RPMI7951 (cell line): ENCODE results near the gene NAT14. TPM values are rescaled to one million over a fixed set of nuclear protein-coding genes. Genes with fewer than 3 reads are reported as not detected.
"Not testable (repeated sequence)": the region's sequence is repeated elsewhere in the genome, so short reads cannot be mapped to it uniquely, and the experiment has no call there.

ENCODE experiments used
- DNase-seq: peaks from one replicate; pipeline ENCODE4 v3.0.0-alpha.2; 2012; ENCODE audit warnings: low read depth
- total RNA-seq: library from RNA; depleted of rRNA; stranded (reverse); fragments of >200 nt; shearing (Covaris generic); gene quantifications from 2 replicates; pipeline ENCODE4 v1.2.3, GENCODE V29; 2014; rRNA removed

The NAT14 gene
- 18.5 and 25.3 TPM in 2 replicates for total RNA-seq

DNA sequence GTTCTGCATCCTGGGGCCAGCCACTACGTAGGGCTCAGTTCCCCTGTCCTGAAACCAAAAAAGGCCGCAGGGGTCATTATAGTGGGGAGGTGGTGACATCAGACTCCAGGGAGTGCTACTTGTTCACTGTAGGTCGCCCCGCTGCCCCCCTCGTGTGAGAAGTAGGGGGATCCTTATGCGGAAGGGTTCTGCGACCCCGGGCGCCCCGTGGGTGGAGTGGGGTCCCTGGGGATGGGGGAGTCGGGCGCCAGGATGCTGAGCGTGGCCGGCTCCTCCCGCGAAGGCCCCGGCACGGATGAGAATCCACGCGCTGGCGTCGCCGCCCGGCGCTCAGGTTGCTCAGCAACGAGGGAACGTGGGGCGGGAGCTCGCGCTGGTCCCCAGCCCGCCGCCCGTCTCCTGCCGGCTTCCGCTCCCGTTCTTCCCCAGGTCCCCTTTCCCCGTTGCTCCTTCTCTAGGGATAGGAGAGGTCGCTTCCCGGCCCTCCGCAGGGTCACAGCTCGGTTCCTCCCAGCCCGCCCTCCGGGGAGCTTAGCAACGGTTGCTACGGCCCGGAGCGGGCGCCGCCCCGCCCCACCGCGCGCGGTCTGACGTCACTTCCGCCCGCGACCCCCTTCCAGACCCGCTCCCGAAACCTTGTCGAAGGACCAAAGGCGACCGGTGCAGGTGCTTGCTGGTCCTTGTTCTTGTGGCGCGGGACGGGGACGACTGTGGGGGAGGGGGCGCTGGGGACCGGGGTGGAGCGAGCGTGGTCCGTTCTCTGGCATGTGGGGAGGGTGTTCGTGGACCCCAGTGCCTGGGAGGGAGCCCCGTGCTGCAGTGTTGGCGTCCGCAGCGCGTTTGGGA, at the start of gene NAT14:
Gene NAT14 (plus strand): TSS at position 596 of the 846 bp plus-strand sequence. CDS start 521 bp downstream, outside the sequence.
- DNase-seq: peak; percentile 68

- no peak for DNase-seq
Measured at GRCh38 chr19:55436847-55437246, 48.1 kb upstream of the NAT14 start.

DNA sequence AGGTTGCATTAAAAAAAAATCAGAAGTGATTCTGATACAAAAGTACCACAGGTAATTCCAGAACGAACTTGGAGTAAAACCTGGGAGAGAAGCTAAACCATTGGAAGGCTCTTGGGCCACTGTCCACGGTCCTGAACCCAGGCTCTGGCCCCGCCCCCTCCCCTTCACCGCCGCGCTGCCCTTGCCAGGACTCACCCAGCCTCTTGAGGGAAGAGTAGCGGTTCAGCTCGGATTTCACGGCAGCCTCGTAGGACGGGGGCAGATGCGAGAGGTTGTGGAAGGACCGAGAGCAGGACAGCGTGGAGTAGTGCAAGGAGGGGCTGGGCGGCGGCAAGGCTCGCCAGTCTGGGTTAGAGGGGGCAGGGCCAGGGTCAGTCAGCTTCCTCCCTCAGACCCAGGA, 47.6 kb upstream of the NAT14 start:
- peak; percentile 71 for DNase-seq

DNA sequence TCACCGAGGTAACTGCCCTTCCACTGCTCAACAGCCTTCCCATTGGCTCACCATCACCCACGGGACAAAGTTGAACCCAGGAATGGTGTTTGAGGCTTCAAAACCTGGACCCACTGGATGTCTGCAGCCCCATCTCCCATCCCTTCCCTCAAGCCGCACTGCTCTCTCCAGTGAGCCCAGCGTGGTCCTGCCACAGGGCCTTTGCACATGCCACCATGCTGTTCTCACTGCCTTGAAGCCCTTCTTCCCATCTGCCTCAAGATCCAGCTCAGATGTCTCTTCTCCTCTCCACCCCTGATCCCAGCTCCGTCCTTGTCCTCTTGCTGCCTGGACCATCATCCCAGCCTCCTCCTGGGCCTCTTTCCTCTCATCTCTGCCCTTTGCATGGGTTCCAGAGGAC, 45.9 kb upstream of the NAT14 start:
- no peak for DNase-seq

DNA sequence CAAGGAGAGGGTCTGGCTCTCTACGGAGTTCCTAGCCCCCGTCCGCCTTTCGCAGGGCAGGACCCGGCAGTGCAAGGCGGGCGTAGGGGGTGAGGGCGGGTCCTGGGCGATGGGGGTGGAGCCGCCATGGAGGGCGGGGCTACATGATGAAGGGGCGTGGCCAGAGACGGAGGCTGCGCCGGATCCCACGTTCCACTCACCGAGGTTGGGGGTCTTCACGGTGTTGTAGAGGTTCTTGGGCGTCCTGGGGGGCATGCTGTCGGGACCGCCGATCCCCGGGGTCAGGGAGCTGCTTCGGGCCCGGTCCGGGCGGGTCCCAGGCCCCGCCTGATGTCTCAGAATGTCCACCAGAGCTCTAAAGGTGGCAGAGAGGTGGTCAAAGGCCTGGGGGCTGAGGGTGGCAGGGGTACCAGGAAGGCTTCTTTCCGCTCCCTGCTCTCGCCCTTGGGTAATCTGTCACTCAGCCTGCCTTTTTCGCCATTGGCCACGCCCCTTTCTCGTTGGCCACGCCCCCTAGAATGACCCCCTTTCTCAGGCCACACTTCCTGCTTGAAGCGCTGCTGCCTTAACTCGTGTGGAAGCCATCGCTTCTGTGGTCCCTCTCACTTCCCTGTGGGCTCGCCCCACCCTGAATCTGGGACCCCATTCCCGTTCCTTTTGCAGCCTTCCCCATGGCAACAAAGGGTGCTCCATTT, 44.4 kb upstream of the NAT14 start:
- DNase-seq: no peak

GRCh38 chr19:55441319-55441691, 43.7 kb upstream of the NAT14 start:
- no peak for DNase-seq

GRCh38 chr19:55441692-55442321, 43.2 kb upstream of the NAT14 start:
- no peak for DNase-seq

DNA sequence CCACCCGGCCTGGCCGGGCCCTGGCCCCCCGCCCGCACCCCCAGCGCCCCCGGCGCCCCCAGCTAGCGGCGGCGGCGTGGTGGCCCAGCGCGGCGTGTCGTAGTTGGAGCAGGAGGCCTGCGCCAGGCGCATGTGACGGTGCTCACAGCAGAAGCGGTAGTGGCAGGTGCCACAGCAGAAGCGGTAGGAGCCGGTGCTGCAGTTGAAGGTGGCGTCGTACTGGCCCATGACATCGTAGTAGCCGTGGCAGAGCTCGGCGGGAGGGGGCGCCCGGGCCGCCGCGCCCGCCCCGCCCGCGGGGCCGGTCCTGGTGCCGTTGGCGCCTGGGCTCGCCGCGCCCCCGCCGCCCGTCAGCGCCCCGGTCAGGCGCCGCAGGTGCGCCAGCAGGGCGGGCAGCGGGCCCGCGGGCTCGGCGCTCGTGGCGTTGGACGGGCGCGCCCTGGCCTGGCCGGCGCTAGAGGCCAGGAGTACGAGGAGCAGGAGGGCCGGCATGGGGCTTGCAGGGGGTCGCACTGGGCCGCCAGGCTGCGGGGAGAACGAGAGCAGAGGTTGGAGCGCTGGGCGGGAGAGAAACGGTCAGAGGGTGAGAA, 42.5 kb upstream of the NAT14 start:
- DNase-seq: no peak

- DNase-seq: no peak
Measured at GRCh38 chr19:55443045-55443823, 41.8 kb upstream of the NAT14 start, which contains the start of gene SHISA7. Gene SHISA7 (minus strand): TSS chr19:55443300. CDS start chr19:55442863, 437 bp downstream.

DNA sequence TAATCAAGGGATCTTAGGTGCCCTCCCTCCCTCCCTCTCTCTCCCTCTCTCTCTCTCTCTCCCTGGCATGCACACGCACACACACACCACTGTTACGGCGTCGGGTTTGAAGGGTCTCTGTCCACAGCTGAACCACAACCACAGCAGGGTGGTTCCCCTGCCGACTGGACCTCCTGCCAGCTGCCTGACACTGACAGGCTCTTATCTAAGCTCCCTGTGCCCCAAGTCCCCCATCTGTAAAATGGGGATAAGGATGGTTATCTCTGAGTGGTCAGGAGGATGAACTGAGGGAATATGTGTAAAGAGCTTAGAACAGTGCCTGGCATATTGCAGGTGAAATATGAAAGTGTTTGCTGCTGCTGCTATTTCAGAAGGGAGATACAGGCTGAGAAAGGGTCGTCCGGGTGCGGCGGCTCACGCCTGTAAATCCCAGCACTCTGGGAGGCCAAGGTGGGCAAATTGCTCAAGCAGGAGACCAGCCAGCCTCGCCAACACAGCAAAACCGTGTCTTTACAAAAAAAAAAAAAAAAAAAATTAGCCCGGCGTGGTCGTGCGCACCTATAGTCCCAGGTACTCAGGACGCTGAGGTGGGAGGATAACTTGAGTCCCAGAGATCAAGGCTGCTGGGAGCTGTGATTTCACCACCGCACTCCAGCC, 41.0 kb upstream of the NAT14 start:
- DNase-seq: no peak

- no peak for DNase-seq
Measured at GRCh38 chr19:55444646-55445045, 40.3 kb upstream of the NAT14 start.

GRCh38 chr19:55446060-55446459, 38.9 kb upstream of the NAT14 start:
- DNase-seq: no peak

DNA sequence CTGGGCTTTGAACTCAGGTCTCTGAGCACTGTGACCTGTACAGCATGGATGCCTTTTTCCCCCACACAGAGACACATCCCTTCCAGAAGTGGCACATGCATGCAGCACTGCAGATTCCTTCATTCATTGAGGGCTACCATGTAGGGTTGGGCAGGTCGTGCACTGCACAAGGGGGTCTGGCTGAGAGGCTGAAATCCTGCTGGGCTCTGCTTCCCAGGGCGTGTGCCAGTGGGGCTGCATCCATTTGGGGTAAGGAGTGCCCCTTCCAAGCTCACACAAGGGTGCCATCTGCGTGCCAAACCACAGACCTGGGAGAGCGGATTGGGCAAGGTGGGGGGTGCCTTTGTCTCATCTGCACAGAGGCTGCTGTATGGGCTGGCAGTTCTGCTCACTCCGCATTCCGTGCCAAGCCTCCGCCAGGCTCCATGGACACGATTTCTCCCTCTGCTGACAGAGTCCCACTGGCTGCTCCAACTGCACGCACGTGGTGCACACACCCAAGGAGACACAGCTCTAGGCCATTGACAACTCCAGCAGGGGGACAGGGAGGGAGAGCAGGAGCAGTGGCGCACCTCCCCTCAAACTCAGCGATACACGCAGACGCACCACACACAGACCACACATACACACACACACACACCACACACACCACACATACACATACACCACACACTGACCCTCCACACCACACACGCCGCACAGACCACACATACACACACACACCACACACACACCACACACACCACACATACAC, 37.4 kb upstream of the NAT14 start:
- DNase-seq: peak; percentile 87

GRCh38 chr19:55448175-55448490, 36.9 kb upstream of the NAT14 start:
- DNase-seq: not testable (repeated sequence)

- DNase-seq: no peak
Measured at GRCh38 chr19:55449469-55449868, 35.5 kb upstream of the NAT14 start.

- no peak for DNase-seq
Measured at GRCh38 chr19:55451163-55451964, 33.6 kb upstream of the NAT14 start.

DNA sequence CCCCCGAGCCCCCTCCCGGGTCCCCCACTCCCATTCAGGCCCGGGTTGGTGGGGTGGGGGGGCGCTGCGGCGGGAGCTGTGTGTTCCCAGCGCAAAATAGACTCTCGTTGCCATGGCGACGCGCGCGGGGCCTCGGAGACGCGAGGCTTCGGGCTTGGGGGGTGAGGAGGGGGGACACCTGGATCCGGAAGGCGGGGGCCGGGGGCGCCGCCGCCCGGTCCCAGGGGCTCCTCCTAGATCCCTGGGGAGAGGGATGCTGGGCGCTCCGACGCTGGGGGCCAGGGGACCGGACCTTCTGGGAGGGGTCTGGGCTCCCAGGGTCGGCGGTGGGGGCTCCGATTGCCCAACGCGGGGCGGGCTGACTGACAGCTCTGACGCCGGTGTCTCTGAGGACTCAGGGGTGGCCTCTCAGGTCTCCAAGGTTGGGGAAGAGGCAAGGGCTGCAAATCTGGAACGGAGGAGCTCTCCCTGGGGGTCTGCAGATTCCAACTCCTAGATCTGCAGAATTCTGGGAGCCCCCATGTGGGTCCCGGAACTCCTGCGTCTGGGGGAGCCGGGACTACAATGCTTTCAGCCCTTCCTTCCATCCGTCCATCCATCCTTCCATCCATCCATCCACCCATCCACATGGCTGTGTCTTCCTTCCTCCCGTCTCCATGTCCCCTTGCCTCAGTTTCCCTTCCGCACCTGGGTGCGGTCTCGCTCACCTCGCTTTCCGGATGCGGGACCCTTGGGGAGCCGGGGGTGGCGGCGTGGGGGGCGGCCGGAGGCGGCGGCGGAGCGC, 32.8 kb upstream of the NAT14 start:
- no peak for DNase-seq

DNA sequence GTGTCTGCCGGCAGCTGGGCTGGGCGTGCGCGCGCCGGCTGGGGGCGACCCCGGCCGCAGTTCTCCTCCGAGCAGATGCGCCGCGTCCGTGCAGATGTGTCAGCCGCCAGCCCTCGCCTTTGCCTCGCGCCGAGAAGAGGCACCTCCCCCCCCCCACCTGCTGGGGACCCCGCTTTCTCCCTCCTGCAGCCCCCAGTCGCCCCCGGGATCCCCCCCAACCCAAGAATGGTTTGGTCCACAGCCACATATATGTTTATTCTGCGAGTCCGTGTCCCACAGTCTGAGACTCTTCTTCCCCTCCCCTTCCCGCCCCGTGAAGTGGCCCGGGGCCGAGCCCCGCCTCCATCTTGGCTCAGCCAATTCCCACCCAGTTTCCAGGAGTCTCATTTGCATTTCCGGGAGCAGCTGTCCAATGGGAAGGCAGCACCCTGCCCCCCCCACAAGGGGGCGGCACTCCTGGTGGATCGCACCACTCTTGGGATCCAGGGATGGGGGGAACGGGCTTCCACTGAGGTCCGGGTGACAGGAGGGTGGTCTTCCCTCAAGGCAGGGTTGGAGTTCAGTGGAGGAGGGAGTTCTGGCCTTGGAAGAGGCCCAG, 32.1 kb upstream of the NAT14 start:
- DNase-seq: peak; percentile 68
